Measurements from ENCODE around the gene EED. TPM values are rescaled to one million over a fixed set of nuclear protein-coding genes. Genes with fewer than 3 reads are reported as not detected.

The EED gene
- polyA plus RNA-seq, 1 donor from 2014 or later: 40.1 TPM

GRCh38 chr11:86274503-86274902 lies 29.9 kb downstream of the EED start:
- H3K4me2 ChIP-seq (ENCODE audit: low read length): no peak overlapping the region
- no peak overlapping the region for H3K4me3 ChIP-seq (ENCODE audit: low read length)
- no peaks in the 10 kb centered on the region for H3K9me2 ChIP-seq (ENCODE audit: insufficient read depth, low read length)
- H3K9me3 ChIP-seq (ENCODE audit: low read length): no peaks in the 10 kb centered on the region
- H3K36me3 ChIP-seq (ENCODE audit: insufficient read depth, low read length): no peaks in the 10 kb centered on the region
- no peak overlapping the region for H2AFZ ChIP-seq (ENCODE audit: low read depth, low read length)
- H3K9ac ChIP-seq (ENCODE audit: low read length): no peak overlapping the region
- H3K79me2 ChIP-seq (replicated peaks; ENCODE audit: insufficient read depth, low read length): peaks cover 24% of the 10 kb centered on the region
- H3K27ac ChIP-seq (ENCODE audit: low read length): no peak overlapping the region
- H3F3A ChIP-seq (ENCODE audit: insufficient read depth, low read length, poor library complexity, severe bottlenecking): no peaks in the 10 kb centered on the region
- TF ChIP-seq REST (IDR thresholded peaks at IDR 0.05; ENCODE audit: borderline replicate concordance): no peak
- no peak for TF ChIP-seq POLR2AphosphoS5 (IDR thresholded peaks at IDR 0.05)
- no peak for TF ChIP-seq MXI1 (conservative IDR thresholded peaks at IDR 0.05; ENCODE audit: poor library complexity, severe bottlenecking)
- TF ChIP-seq RAD21 (conservative IDR thresholded peaks at IDR 0.05): no peak
- TF ChIP-seq EZH2 (IDR thresholded peaks at IDR 0.05; ENCODE audit: borderline replicate concordance, insufficient read depth, low read length, poor library complexity, severe bottlenecking): no peak
- TF ChIP-seq, protein P1, sequence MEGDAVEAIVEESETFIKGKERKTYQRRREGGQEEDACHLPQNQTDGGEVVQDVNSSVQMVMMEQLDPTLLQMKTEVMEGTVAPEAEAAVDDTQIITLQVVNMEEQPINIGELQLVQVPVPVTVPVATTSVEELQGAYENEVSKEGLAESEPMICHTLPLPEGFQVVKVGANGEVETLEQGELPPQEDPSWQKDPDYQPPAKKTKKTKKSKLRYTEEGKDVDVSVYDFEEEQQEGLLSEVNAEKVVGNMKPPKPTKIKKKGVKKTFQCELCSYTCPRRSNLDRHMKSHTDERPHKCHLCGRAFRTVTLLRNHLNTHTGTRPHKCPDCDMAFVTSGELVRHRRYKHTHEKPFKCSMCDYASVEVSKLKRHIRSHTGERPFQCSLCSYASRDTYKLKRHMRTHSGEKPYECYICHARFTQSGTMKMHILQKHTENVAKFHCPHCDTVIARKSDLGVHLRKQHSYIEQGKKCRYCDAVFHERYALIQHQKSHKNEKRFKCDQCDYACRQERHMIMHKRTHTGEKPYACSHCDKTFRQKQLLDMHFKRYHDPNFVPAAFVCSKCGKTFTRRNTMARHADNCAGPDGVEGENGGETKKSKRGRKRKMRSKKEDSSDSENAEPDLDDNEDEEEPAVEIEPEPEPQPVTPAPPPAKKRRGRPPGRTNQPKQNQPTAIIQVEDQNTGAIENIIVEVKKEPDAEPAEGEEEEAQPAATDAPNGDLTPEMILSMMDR (IDR thresholded peaks at IDR 0.05; ENCODE audit: poor library complexity, severe bottlenecking): no peak
- no peak for TF ChIP-seq EP300 (conservative IDR thresholded peaks at IDR 0.05; ENCODE audit: poor library complexity, severe bottlenecking)
- no peak for TF ChIP-seq SMC3 (conservative IDR thresholded peaks at IDR 0.05; ENCODE audit: poor library complexity)
- no peak for TF ChIP-seq TAF1 (IDR thresholded peaks at IDR 0.05; ENCODE audit: low read depth)
- H3K27me3 ChIP-seq (ENCODE audit: insufficient read depth, low read depth, low read length): no peaks in the 10 kb centered on the region
- H4K20me1 ChIP-seq (ENCODE audit: insufficient read depth): no peaks in the 10 kb centered on the region

DNA sequence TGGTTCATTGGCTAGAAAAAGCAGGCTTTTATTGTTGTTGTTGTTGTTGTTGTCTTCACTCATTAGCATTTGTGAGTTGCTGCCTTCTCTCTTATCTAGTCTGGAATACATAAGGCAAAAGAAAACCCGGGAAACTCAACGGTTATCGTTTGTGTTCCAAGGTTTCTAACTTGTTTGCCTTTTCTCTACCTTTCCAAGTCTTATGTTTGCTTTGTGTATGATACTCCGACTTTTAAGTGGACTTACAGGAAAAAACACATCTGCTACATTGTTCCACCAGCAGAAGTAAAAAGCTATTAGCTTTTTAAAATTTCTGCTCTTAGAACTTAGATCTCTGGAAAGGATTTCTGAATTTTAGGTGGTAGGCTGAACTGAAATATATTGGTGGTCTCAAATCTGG lies 30.4 kb downstream of the EED start:
- TF ChIP-seq TAF1 (IDR thresholded peaks at IDR 0.05; ENCODE audit: low read depth): no peak
- TF ChIP-seq SMC3 (conservative IDR thresholded peaks at IDR 0.05; ENCODE audit: poor library complexity): no peak
- TF ChIP-seq, protein P1 (IDR thresholded peaks at IDR 0.05; ENCODE audit: poor library complexity, severe bottlenecking): no peak
- no peak for TF ChIP-seq RAD21 (conservative IDR thresholded peaks at IDR 0.05)
- no peak for TF ChIP-seq POLR2AphosphoS5 (IDR thresholded peaks at IDR 0.05)
- TF ChIP-seq MXI1 (conservative IDR thresholded peaks at IDR 0.05; ENCODE audit: poor library complexity, severe bottlenecking): no peak
- TF ChIP-seq REST (IDR thresholded peaks at IDR 0.05; ENCODE audit: borderline replicate concordance): no peak
- no peak for TF ChIP-seq EZH2 (IDR thresholded peaks at IDR 0.05; ENCODE audit: borderline replicate concordance, insufficient read depth, low read length, poor library complexity, severe bottlenecking)
- no peak for TF ChIP-seq EP300 (conservative IDR thresholded peaks at IDR 0.05; ENCODE audit: poor library complexity, severe bottlenecking)
- Histone ChIP-seq H3K4me3 (ENCODE audit: low read length) (no peak overlapping the region), H3K27me3 (ENCODE audit: insufficient read depth, low read depth, low read length) (no peaks in the 10 kb centered on the region), H3K4me2 (ENCODE audit: low read length) (no peak overlapping the region), H3K79me2 (replicated peaks; ENCODE audit: insufficient read depth, low read length) (peaks cover 19% of the 10 kb centered on the region), H2AFZ (ENCODE audit: low read depth, low read length) (no peak overlapping the region), H3F3A (ENCODE audit: insufficient read depth, low read length, poor library complexity, severe bottlenecking) (no peaks in the 10 kb centered on the region), H3K9me3 (ENCODE audit: low read length) (no peaks in the 10 kb centered on the region), H3K36me3 (ENCODE audit: insufficient read depth, low read length) (no peaks in the 10 kb centered on the region), H4K20me1 (ENCODE audit: insufficient read depth) (no peaks in the 10 kb centered on the region), H3K9me2 (ENCODE audit: insufficient read depth, low read length) (no peaks in the 10 kb centered on the region), H3K9ac (ENCODE audit: low read length) (no peak overlapping the region), H3K27ac (ENCODE audit: low read length) (no peak overlapping the region)
